ENCODE results near the gene COL11A1. TPM values are rescaled to one million over a fixed set of nuclear protein-coding genes. Genes with fewer than 3 reads are reported as not detected.

The COL11A1 gene
- total and polyA plus RNA-seq, 2 experiments from 2014 or later: 148 to 180 TPM

DNA sequence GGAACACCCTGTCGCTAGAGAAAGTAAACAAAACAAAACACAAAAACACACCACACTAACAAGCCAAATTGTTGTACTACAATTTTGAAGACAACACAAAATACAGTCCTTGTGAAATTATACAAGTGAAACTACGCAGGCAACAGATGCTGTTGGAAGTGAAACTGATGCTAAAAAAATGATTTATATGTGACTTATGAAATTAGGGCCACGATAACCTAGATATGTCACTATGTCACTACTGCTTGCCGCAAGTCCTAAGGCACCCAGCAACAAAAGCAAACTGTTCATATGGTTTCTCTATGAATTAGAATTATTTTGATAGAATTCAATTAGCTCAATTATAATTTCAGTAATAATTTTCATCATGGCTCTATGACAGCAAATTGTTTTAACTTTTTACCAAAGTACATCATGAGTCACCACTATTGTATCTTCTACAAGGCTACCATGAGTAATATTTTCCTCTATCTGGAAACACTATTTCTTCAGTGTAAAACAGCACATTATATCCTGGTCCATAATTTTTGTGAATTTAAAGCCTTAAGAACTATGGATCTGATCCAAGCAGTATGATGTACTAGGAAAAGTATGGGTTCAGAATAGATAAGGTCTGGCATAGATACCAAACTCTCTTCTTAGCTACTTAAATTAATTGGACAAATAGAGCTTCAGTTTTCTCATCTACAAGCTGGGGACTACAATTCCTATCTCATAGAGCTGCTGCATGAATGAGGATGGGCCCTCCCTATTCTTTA lies 216.3 kb downstream of the COL11A1 start:
- WGBS (ENCODE audit: low lambda C conversion rate, missing lambda C conversion rate): 96% methylated on average over 4 of the region's 4 CpGs
- no peak overlapping the region for H2AFZ ChIP-seq
- no peak for TF ChIP-seq EZH2 (IDR thresholded peaks at IDR 0.05; ENCODE audit: borderline replicate concordance)
- no peak for TF ChIP-seq EZH2phosphoT487 (IDR thresholded peaks at IDR 0.05; ENCODE audit: low read depth, severe bottlenecking, unreplicated experiment)
- TF ChIP-seq, protein P1, sequence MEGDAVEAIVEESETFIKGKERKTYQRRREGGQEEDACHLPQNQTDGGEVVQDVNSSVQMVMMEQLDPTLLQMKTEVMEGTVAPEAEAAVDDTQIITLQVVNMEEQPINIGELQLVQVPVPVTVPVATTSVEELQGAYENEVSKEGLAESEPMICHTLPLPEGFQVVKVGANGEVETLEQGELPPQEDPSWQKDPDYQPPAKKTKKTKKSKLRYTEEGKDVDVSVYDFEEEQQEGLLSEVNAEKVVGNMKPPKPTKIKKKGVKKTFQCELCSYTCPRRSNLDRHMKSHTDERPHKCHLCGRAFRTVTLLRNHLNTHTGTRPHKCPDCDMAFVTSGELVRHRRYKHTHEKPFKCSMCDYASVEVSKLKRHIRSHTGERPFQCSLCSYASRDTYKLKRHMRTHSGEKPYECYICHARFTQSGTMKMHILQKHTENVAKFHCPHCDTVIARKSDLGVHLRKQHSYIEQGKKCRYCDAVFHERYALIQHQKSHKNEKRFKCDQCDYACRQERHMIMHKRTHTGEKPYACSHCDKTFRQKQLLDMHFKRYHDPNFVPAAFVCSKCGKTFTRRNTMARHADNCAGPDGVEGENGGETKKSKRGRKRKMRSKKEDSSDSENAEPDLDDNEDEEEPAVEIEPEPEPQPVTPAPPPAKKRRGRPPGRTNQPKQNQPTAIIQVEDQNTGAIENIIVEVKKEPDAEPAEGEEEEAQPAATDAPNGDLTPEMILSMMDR (IDR thresholded peaks at IDR 0.05; ENCODE audit: poor library complexity): no peak
- no peak overlapping the region for H3K4me2 ChIP-seq
- peak; percentile 5 for DNase-seq (ENCODE audit: low spot score)
- H3K27ac ChIP-seq: no peak overlapping the region
- no peaks in the 10 kb centered on the region for H3K9me2 ChIP-seq (replicated peaks; ENCODE audit: insufficient read depth)
- H3K4me1 ChIP-seq (ENCODE audit: insufficient read depth): peaks cover 4% of the 10 kb centered on the region
- no peak overlapping the region for H3K4me3 ChIP-seq
- no peaks in the 10 kb centered on the region for H3K9me3 ChIP-seq (ENCODE audit: low read depth)
- no peaks in the 10 kb centered on the region for H3K36me3 ChIP-seq (replicated peaks; ENCODE audit: insufficient read depth, low read depth)
- H3K79me2 ChIP-seq: no peaks in the 10 kb centered on the region
- H4K20me1 ChIP-seq (ENCODE audit: insufficient read depth, poor library complexity, severe bottlenecking): no peaks in the 10 kb centered on the region
- no peaks in the 10 kb centered on the region for H3K27me3 ChIP-seq

DNA sequence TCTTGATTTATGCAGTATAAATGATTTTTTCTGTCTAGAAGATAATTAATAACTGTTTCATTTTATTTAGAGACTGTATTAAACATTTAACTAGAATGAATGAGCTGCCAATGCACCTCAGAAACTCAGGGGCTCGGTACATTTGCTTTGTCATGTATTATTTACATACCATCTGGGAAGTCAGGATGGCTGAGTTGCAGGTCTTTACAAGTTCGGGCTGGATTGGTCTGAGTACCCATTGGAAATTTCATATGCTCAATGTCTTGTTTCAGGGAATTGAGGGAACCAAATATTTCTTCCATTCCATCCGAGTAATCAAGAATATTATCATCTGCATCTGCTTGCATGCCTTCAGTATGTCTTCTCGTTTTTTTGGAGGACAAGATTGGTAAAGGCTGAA lies 221.7 kb downstream of the COL11A1 start:
- TF ChIP-seq EZH2 (IDR thresholded peaks at IDR 0.05; ENCODE audit: borderline replicate concordance): no peak
- TF ChIP-seq, protein P1 (IDR thresholded peaks at IDR 0.05; ENCODE audit: poor library complexity): no peak
- TF ChIP-seq EZH2phosphoT487 (IDR thresholded peaks at IDR 0.05; ENCODE audit: low read depth, severe bottlenecking, unreplicated experiment): no peak
- no peaks in the 10 kb centered on the region for H4K20me1 ChIP-seq (ENCODE audit: insufficient read depth, poor library complexity, severe bottlenecking)
- H3K9me3 ChIP-seq (ENCODE audit: low read depth): no peaks in the 10 kb centered on the region
- H3K4me2 ChIP-seq: no peak overlapping the region
- H3K36me3 ChIP-seq (replicated peaks; ENCODE audit: insufficient read depth, low read depth): no peaks in the 10 kb centered on the region
- no peaks in the 10 kb centered on the region for H3K79me2 ChIP-seq
- H3K27me3 ChIP-seq: no peaks in the 10 kb centered on the region
- no peak for DNase-seq (ENCODE audit: low spot score)
- no peaks in the 10 kb centered on the region for H3K9me2 ChIP-seq (replicated peaks; ENCODE audit: insufficient read depth)
- no peaks in the 10 kb centered on the region for H3K4me1 ChIP-seq (ENCODE audit: insufficient read depth)
- no peak overlapping the region for H2AFZ ChIP-seq
- H3K4me3 ChIP-seq: no peak overlapping the region
- 84% methylated on average over 4 of the region's 4 CpGs for WGBS (ENCODE audit: low lambda C conversion rate, missing lambda C conversion rate)
- no peak overlapping the region for H3K27ac ChIP-seq

DNA sequence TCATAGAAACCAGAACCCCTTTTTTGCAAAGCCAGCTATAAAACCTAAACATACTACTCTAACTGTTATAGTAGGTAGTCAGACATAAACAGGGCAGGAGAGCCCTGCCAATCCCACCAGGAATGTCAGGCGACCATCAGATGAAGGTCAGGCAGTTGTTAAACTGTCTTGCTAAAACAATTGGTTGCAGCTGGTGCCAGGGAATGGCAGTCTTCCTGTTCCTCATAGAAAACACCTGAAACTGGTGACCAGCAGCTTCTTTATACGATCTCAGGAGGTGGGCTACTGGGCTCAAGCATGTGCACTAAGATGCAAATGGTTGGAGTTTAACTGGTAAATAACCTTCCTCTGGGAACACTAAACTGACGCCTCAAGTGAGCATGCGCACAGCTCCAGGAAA lies 224.1 kb downstream of the COL11A1 start:
- DNase-seq (ENCODE audit: low spot score): no peak
- no peaks in the 10 kb centered on the region for H3K36me3 ChIP-seq (replicated peaks; ENCODE audit: insufficient read depth, low read depth)
- no peaks in the 10 kb centered on the region for H3K9me2 ChIP-seq (replicated peaks; ENCODE audit: insufficient read depth)
- H3K27me3 ChIP-seq: no peaks in the 10 kb centered on the region
- H2AFZ ChIP-seq: no peak overlapping the region
- no peak overlapping the region for H3K4me3 ChIP-seq
- H3K27ac ChIP-seq: no peak overlapping the region
- H3K4me1 ChIP-seq (ENCODE audit: insufficient read depth): no peaks in the 10 kb centered on the region
- H4K20me1 ChIP-seq (ENCODE audit: insufficient read depth, poor library complexity, severe bottlenecking): no peaks in the 10 kb centered on the region
- no peak overlapping the region for H3K4me2 ChIP-seq
- 82% methylated on average over 4 of the region's 4 CpGs for WGBS (ENCODE audit: low lambda C conversion rate, missing lambda C conversion rate)
- H3K79me2 ChIP-seq: no peaks in the 10 kb centered on the region
- H3K9me3 ChIP-seq (ENCODE audit: low read depth): no peaks in the 10 kb centered on the region
- TF ChIP-seq EZH2phosphoT487 (IDR thresholded peaks at IDR 0.05; ENCODE audit: low read depth, severe bottlenecking, unreplicated experiment) (no peak), EZH2 (IDR thresholded peaks at IDR 0.05; ENCODE audit: borderline replicate concordance) (no peak)
- TF ChIP-seq, protein P1 (IDR thresholded peaks at IDR 0.05; ENCODE audit: poor library complexity): no peak

Measured in hepatocyte (in vitro differentiated cells).